PC-3 (cell line): ENCODE data around the gene RAMAC. TPM values are rescaled to one million over a fixed set of nuclear protein-coding genes. Genes with fewer than 3 reads are reported as not detected.
"Not testable (repeated sequence)": the region's sequence is repeated elsewhere in the genome, so short reads cannot be mapped to it uniquely, and the experiment has no call there.

Experiments
- ATAC-seq: fragments of 200-7000 bp; cut with Tn5 transposase; 2 replicates; pipeline ENCODE4 v1.9.1; 2020; ENCODE audit warnings: mild to moderate bottlenecking, moderate library complexity
- BruUV-seq: library from RNA; stranded (reverse); fragments of 400-500 nt; replicated peaks from 2 replicates; lab custom pipeline; 2021; lab: Mats Ljungman, UMichigan
- CTCF ChIA-PET: fragments of 300-600 bp; sonication (Branson Sonifier 250); formaldehyde crosslinking; loops from one replicate; lab custom pipeline; 2022; ENCODE audit warnings: antibody characterized with exemption; lab: Charles Lee
- POLR2A ChIA-PET: fragments of 300-600 bp; sonication (Branson Sonifier 250); formaldehyde crosslinking; loops from one replicate; lab custom pipeline; 2022; ENCODE audit warnings: antibody characterized with exemption; ENCODE audit not compliant: unreplicated experiment; lab: Charles Lee
- DNase-seq: peaks from one replicate; pipeline ENCODE4 v3.0.0-alpha.2; 2015
- H2AFZ ChIP-seq: fragments of 300-600 bp; sonication (generic); 2 replicates; pipeline ENCODE4 v1.6.0; 2016; ENCODE audit warnings: antibody characterized with exemption, low read length
- H3F3A ChIP-seq: fragments of 300-600 bp; sonication (generic); one replicate; pipeline ENCODE4 v1.6.0; 2017; ENCODE audit warnings: antibody characterized with exemption, low read length, control low read depth, mild to moderate bottlenecking; ENCODE audit not compliant: unreplicated experiment
- H3K27ac ChIP-seq: fragments of 300-600 bp; sonication (generic); 2 replicates; pipeline ENCODE4 v1.5.1; 2016; ENCODE audit warnings: mild to moderate bottlenecking, low read length
- H3K27me3 ChIP-seq: fragments of 300-600 bp; sonication (generic); 2 replicates; pipeline ENCODE4 v1.6.1; 2016; ENCODE audit warnings: low read length, mixed read lengths
- H3K36me3 ChIP-seq: fragments of 300-600 bp; sonication (generic); 2 replicates; pipeline ENCODE4 v1.6.1; 2016; ENCODE audit warnings: low read depth, mixed run types, low read length, mixed read lengths
- H3K4me1 ChIP-seq: fragments of 300-600 bp; sonication (generic); 2 replicates; pipeline ENCODE4 v1.5.1; 2016; ENCODE audit warnings: low read length; ENCODE audit not compliant: insufficient read depth
- H3K4me2 ChIP-seq: fragments of 300-600 bp; sonication (generic); 2 replicates; pipeline ENCODE4 v1.6.0; 2016; ENCODE audit warnings: low read length
- H3K4me3 ChIP-seq: fragments of 300-600 bp; sonication (generic); 2 replicates; pipeline ENCODE4 v1.5.1; 2016; ENCODE audit warnings: mild to moderate bottlenecking, low read length, mixed read lengths
- H3K79me2 ChIP-seq: fragments of 300-600 bp; sonication (generic); 2 replicates; pipeline ENCODE4 v1.6.1; 2017; ENCODE audit warnings: low read length, mixed read lengths
- H3K9ac ChIP-seq: fragments of 300-600 bp; sonication (generic); 2 replicates; pipeline ENCODE4 v1.6.0; 2016; ENCODE audit warnings: mild to moderate bottlenecking, low read length
- H3K9me2 ChIP-seq: fragments of 300-600 bp; sonication (generic); replicated peaks from 2 replicates; pipeline ENCODE4 v1.6.1; 2016; ENCODE audit warnings: mixed run types, low read length, mixed read lengths
- H3K9me3 ChIP-seq: fragments of 300-600 bp; sonication (generic); 2 replicates; pipeline ENCODE4 v1.6.1; 2016; ENCODE audit warnings: low read length, mixed read lengths
- H4K20me1 ChIP-seq: fragments of 300-600 bp; sonication (generic); 2 replicates; pipeline ENCODE4 v1.6.1; 2016; ENCODE audit warnings: low read length, mixed read lengths
- EZH2 ChIP-seq: fragments of 300-600 bp; sonication (generic); IDR thresholded peaks from one replicate; pipeline ENCODE4 v1.6.1; 2017; ENCODE audit warnings: antibody characterized with exemption, mild to moderate bottlenecking, low read length; ENCODE audit not compliant: unreplicated experiment
- EZH2phosphoT487 ChIP-seq: fragments of 300-600 bp; sonication (generic); IDR thresholded peaks from 2 replicates; pipeline ENCODE4 v1.6.1; 2018; ENCODE audit warnings: mild to moderate bottlenecking, antibody characterized with exemption, low read length, borderline replicate concordance
- intact Hi-C: fragments of 100-400 bp; cut with micrococcal nuclease; formaldehyde crosslinking; loops from 2 replicates; pipeline ENCODE4 v1.9.0; 2023
- total RNA-seq: library from RNA; depleted of rRNA; stranded (reverse); fragments of >200 nt; gene quantifications from 2 replicates; pipeline ENCODE4 v1.2.3, GENCODE V29; 2014
- TF ChIP-seq, protein P1 (sequence below): fragments of 300-600 bp; sonication (generic); conservative IDR thresholded peaks from 2 replicates; pipeline ENCODE4 v1.5.1; 2017; ENCODE audit warnings: antibody characterized with exemption, low read depth, mild to moderate bottlenecking, low read length

The RAMAC gene
- total RNA-seq, 1 experiment from 2014 or later, result 43.8 TPM

GRCh38 chr15:82937712-82938058 lies 48.3 kb upstream of the RAMAC start:
- Histone ChIP-seq H3K4me3 (no peak overlapping the region), H4K20me1 (no peaks in the 10 kb centered on the region), H3K9me2 (no peaks in the 10 kb centered on the region), H3F3A (peaks cover 3% of the 10 kb centered on the region), H3K4me1 (peaks cover 43% of the 10 kb centered on the region), H3K27ac (peak overlapping the region; percentile 76), H3K4me2 (peak overlapping the region; percentile 32; the same call in 1 of the 2 replicates), H3K9ac (peak overlapping the region; percentile 16; the same call in 1 of the 2 replicates), H3K9me3 (no peaks in the 10 kb centered on the region), H3K79me2 (peaks cover 10% of the 10 kb centered on the region; the same call in 1 of the 2 replicates), H3K27me3 (no peaks in the 10 kb centered on the region), H2AFZ (no peak overlapping the region), H3K36me3 (no peaks in the 10 kb centered on the region)
- POLR2A ChIA-PET, result no interaction called here
- no peak for ATAC-seq
- no peak for TF ChIP-seq EZH2
- no peak for TF ChIP-seq EZH2phosphoT487
- TF ChIP-seq, protein P1, sequence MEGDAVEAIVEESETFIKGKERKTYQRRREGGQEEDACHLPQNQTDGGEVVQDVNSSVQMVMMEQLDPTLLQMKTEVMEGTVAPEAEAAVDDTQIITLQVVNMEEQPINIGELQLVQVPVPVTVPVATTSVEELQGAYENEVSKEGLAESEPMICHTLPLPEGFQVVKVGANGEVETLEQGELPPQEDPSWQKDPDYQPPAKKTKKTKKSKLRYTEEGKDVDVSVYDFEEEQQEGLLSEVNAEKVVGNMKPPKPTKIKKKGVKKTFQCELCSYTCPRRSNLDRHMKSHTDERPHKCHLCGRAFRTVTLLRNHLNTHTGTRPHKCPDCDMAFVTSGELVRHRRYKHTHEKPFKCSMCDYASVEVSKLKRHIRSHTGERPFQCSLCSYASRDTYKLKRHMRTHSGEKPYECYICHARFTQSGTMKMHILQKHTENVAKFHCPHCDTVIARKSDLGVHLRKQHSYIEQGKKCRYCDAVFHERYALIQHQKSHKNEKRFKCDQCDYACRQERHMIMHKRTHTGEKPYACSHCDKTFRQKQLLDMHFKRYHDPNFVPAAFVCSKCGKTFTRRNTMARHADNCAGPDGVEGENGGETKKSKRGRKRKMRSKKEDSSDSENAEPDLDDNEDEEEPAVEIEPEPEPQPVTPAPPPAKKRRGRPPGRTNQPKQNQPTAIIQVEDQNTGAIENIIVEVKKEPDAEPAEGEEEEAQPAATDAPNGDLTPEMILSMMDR, result no peak
- CTCF ChIA-PET, result no interaction called here
- BruUV-seq, result no TSS peak
- no peak for DNase-seq
- intact Hi-C loops, result no loop called here

DNA sequence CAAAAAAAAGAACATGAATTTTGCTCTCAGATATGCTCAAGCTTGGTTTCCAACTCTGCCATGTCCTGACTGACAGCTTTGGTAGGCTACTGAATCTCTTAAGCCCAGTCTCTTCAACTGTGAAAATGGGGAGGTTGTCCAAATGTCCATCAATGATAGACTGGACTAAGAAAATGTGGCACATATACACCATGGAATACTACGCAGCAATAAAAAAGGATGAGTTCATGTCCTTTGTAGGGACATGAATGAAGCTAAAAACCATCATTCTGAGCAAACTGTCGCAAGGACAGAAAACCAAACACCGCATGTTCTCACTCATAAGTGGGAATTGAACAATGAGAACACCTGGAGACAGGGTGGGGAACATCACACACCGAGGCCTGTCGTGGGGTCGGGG lies 46.3 kb upstream of the RAMAC start:
- H3K4me3 ChIP-seq, BruUV-seq, H3K9me3 ChIP-seq, H3K27me3 ChIP-seq, ATAC-seq, POLR2A ChIA-PET, H3F3A ChIP-seq, H3K36me3 ChIP-seq, intact Hi-C loops, H4K20me1 ChIP-seq, DNase-seq, H2AFZ ChIP-seq, H3K9ac ChIP-seq, H3K4me2 ChIP-seq, CTCF ChIA-PET, H3K9me2 ChIP-seq, H3K27ac ChIP-seq: not testable (repeated sequence)
- Histone ChIP-seq H3K4me1 (peaks cover 42% of the 10 kb centered on the region), H3K79me2 (peaks cover 18% of the 10 kb centered on the region; the same call in 1 of the 2 replicates)

- Histone ChIP-seq H3K36me3 (no peaks in the 10 kb centered on the region), H3K9ac (no peak overlapping the region), H2AFZ (no peak overlapping the region), H3K79me2 (peaks cover 25% of the 10 kb centered on the region; the same call in 1 of the 2 replicates), H4K20me1 (no peaks in the 10 kb centered on the region), H3K4me3 (no peak overlapping the region), H3K9me2 (no peaks in the 10 kb centered on the region), H3K27ac (peak overlapping the region; percentile 73), H3F3A (peaks cover 3% of the 10 kb centered on the region), H3K4me2 (peak overlapping the region; percentile 67), H3K9me3 (no peaks in the 10 kb centered on the region), H3K4me1 (peaks cover 25% of the 10 kb centered on the region), H3K27me3 (no peaks in the 10 kb centered on the region)
- TF ChIP-seq EZH2 (no peak), EZH2phosphoT487 (no peak)
- TF ChIP-seq, protein P1, result no peak
- no TSS peak for BruUV-seq
- ChIA-PET CTCF (no interaction called here), POLR2A (no interaction called here)
- DNase-seq (peak; percentile 99), ATAC-seq (peak; percentile 99)
- intact Hi-C loops, result no loop called here
These were observed 43.3 kb upstream of the RAMAC start for GRCh38 chr15:82942691-82943090.
